ENCODE measurements around the gene RXYLT1. TPM values are rescaled to one million over a fixed set of nuclear protein-coding genes. Genes with fewer than 3 reads are reported as not detected.
A peak's percentile ranks its signal among the peaks of the same experiment; 100 is the strongest.
"Not testable (repeated sequence)": the region's sequence is repeated elsewhere in the genome, so short reads cannot be mapped to it uniquely, and the experiment has no call there.

The RXYLT1 gene
- polyA plus RNA-seq, 3 donors: 26.6 to 35.2 (median 28.0) TPM

DNA sequence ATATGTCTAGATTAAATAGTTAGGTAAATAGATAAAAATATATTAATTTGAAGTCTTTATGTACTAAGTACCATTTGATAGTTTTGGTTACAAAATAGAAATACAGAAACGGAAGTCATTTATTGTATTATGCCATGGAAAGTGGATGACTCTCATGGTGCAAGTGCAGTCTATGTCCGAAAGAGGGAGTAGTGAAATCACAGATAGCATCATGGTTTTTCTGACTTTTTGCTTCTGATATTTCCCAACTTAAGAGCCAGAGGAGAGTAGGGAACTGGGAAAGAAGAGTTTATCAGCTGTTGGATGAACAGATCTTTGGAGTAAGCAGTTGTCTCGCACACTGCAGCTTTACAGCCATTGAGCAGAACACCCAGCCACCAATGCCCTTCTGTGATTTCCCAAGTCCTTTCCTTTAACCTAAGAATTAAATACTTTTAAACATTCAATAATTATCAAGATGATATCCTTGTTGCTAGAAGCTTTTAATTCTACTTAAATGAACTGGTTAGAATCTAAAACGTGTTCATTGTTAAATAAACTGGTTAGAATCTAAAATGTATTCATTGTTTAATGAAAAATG is 46.4 kb downstream of the RXYLT1 start:
- peak in 1 of 11 donors; percentile 46 for DNase-seq (ENCODE audit: extremely low read depth in 1 of 11, low read depth in 9 of 11, low spot score in 4 of 11)

- DNase-seq (ENCODE audit: extremely low read depth in 1 of 11, low read depth in 9 of 11, low spot score in 4 of 11): no peak
These were observed 49.2 kb downstream of the RXYLT1 start for GRCh38 chr12:63828867-63829266.

DNA sequence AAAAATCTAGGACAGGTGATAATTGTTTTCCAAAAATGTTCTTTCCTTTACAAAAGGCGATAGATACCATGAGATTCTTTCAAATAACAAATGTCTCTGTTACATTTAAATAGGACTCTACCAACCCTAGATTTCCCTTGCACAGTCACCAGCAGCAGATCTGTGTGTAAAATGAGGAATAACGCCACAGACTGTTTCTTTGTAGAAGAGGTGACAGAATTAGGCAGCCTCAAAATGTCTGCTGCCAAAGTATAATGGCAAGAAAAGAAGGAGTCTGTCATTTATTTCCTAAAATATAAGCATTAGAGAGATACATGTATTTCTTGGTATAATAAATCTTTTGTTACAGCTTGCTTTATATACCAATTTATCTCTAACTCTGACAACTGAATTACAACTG is 56.3 kb downstream of the RXYLT1 start:
- no peak for DNase-seq (ENCODE audit: extremely low read depth in 1 of 11, low read depth in 9 of 11, low spot score in 4 of 11)

GRCh38 chr12:63836936-63837335 is 57.2 kb downstream of the RXYLT1 start:
- no peak for DNase-seq (ENCODE audit: extremely low read depth in 1 of 11, low read depth in 9 of 11, low spot score in 4 of 11)

GRCh38 chr12:63838411-63838810 is 58.7 kb downstream of the RXYLT1 start:
- no peak for DNase-seq (ENCODE audit: extremely low read depth in 1 of 11, low read depth in 9 of 11, low spot score in 4 of 11)

- DNase-seq (ENCODE audit: extremely low read depth in 1 of 11, low read depth in 9 of 11, low spot score in 4 of 11): no peak
These were observed 61.3 kb downstream of the RXYLT1 start for GRCh38 chr12:63841011-63841410.

- DNase-seq (ENCODE audit: extremely low read depth in 1 of 11, low read depth in 9 of 11, low spot score in 4 of 11): no peak
These were observed 61.9 kb downstream of the RXYLT1 start for GRCh38 chr12:63841571-63841970.

DNA sequence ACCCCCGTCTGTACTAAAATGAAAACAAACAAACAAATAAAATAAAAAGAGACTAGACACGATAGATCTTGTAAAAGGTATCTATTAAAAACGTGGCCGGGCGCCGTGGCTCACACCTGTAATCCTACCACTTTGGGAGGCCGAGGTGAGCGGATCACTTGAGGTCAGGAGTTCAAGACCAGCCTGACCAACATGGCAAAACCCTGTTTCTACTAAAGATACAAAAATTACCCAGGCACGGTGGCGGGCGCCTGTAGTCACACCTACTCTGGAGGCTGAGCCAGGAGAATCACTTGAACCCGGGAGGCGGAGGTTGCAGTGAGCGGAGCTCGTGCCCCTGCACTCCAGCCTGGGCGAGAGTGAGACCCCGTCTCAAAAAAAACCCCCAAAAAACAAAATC is 63.0 kb downstream of the RXYLT1 start:
- not testable (repeated sequence) for DNase-seq (ENCODE audit: extremely low read depth in 1 of 11, low read depth in 9 of 11, low spot score in 4 of 11)

- no peak for DNase-seq (ENCODE audit: extremely low read depth in 1 of 11, low read depth in 9 of 11, low spot score in 4 of 11)
These were observed 63.6 kb downstream of the RXYLT1 start for GRCh38 chr12:63843254-63843720.

- peak; percentile 77 to 94 (median 88) for DNase-seq (ENCODE audit: extremely low read depth in 1 of 11, low read depth in 9 of 11, low spot score in 4 of 11)
These were observed 64.1 kb downstream of the RXYLT1 start for GRCh38 chr12:63843721-63844390.

DNA sequence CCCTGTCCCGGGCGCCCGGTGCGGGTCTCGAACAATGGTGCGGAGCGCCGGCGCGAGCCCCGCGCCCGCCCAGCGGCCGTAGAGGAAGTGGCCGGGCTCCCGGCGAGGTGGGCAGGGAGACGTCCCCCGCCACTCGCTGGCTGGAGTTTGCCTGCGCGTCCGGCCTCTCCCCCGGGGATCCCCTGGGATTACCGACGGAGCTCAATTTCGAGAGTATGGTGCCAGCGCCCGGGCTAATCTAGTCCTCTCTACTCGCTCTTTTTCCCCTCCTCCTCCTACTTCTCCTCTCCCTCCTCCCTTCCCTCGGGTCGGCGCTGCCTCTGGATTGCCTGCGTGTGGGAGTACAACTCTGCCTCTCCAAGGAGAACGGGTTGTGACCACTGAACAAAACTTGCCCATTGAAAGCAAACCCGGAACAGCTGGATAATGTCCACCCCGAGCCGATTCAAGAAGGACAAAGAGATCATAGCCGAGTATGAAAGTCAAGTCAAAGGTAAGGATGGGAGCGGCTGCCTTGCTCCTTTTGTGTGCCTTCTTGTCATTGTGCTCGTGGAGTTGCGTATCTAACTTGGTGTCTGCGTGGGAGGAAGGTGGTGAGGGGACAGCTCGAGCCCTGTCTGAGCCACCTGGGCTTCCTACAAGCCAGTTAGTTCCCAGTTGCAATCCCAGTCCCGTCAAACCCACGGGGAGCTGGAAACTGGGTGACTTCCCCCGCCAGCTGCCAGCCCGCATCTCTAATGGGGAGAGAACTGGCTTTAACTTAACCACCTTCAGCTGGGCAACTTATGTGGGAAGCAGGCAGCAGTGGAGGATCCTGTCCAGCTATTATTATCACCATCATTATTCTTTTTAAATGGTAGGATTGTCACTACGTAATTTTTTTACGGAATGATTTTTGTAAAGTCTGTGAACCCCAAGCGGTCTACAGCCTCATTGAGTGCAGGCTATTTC is 65.0 kb downstream of the RXYLT1 start, which contains the start of gene SRGAP1:
Gene SRGAP1, plus strand, starts transcription at position 310 of the 951 bp plus-strand sequence. Its CDS starts 117 bp downstream, at position 427.
- peak in 9 of 11 donors; percentile 54 to 84 (median 72) for DNase-seq (ENCODE audit: extremely low read depth in 1 of 11, low read depth in 9 of 11, low spot score in 4 of 11)

- no peak for DNase-seq (ENCODE audit: extremely low read depth in 1 of 11, low read depth in 9 of 11, low spot score in 4 of 11)
These were observed 66.0 kb downstream of the RXYLT1 start for GRCh38 chr12:63845726-63846125.

- DNase-seq (ENCODE audit: extremely low read depth in 1 of 11, low read depth in 9 of 11, low spot score in 4 of 11): no peak
These were observed 66.7 kb downstream of the RXYLT1 start for GRCh38 chr12:63846238-63846967.

DNA sequence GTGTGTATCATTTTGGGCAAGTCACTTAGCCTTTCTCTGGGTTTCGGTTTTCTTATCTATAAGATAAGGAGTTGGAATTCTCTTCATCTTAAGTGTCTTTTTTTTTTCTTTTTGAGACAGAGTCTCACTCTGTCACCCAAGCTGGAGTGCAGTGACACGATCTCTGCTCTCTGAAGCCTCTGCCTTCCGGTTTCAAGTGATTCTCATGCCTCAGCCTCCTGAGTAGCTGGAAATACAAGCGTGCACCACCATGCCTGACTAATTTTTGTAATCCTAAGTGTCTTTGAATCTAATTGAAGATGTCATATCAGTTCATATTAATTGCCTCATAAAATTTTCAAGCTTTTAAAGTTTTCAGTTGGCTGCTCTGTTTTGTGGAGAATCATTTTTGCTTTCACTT is 68.7 kb downstream of the RXYLT1 start:
- no peak for DNase-seq (ENCODE audit: extremely low read depth in 1 of 11, low read depth in 9 of 11, low spot score in 4 of 11)

DNA sequence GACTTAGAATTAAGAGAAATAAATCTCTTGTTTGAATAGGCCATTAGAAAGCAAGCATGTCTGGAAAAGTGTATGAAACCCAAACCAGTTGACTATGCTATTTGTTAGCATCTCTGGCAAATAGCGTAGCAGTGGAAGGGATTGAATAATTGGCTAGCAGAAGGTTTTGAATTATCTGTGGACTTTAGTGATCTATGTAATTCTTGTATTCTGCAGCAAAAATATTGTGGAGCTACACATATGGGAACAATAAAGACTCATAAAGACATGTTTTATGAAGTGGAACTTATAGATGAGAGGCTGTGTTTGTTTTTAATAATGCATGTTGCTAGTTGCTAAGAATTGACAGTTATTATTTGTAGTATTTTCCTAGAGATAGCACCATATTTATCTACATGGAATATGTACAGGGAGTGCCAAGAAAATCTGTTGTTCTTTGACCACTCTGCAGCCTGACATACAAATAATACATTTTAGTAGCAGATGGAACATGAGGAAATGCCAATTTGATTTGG is 69.5 kb downstream of the RXYLT1 start:
- no peak for DNase-seq (ENCODE audit: extremely low read depth in 1 of 11, low read depth in 9 of 11, low spot score in 4 of 11)

GRCh38 chr12:63849641-63850040 is 69.9 kb downstream of the RXYLT1 start:
- DNase-seq (ENCODE audit: extremely low read depth in 1 of 11, low read depth in 9 of 11, low spot score in 4 of 11): no peak

DNA sequence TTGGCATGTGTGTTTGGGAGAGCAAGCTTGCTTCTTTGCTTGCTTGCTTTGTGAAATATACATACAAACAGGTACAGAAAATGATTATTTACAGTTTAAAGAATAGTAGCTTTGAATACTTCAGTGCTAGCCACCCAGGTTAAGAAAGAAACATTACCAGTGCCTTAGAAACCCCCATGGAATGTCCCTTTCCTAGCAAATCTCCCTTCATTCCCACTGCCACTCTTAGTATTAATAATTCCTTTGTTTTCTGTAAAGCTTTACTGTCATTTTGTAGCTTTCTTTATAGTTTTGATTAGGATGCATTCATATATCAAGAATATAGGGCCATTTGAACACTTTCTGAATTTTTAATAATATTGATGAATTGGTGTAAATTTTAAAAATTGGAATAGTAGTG is 74.3 kb downstream of the RXYLT1 start:
- DNase-seq (ENCODE audit: extremely low read depth in 1 of 11, low read depth in 9 of 11, low spot score in 4 of 11): no peak

DNA sequence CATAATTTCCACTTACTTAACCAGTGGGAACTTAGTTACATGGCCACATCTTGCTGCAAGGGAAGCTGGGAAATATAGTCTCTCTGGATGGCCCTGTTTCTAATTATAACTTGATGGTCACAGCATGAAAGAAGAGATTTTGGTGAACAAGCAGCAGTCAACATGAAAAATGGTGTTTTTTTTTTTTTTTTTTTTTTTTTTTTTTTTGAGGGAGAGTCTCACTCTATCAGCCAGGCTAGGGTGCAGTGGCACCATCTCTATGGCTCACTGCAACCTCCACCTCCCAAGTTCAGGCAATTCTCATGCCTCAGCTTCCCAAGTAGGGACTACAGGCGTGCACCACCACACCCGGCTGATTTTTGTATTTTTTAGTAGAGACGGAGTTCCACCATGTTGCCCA is 75.6 kb downstream of the RXYLT1 start:
- no peak for DNase-seq (ENCODE audit: extremely low read depth in 1 of 11, low read depth in 9 of 11, low spot score in 4 of 11)

All from renal cortex interstitium (tissue), 11 donors.